Mucosa of rectum (tissue), 2 donors: ENCODE measurements around the gene OR9A4.

ENCODE experiments used
- H3K27ac ChIP-seq, 2 donors: one replicate each; pipeline ENCODE4 v1.7.0; 2013; ENCODE audit warnings: inconsistent platforms in 2 of 2, low read depth in 2 of 2, low read length in 2 of 2
- H3K27me3 ChIP-seq, 2 donors: one replicate each; pipeline ENCODE4 v1.7.0; 2013; ENCODE audit warnings: low read length in 2 of 2; ENCODE audit not compliant: control insufficient read depth in 2 of 2, insufficient read depth in 2 of 2
- H3K36me3 ChIP-seq, 2 donors: one replicate each; pipeline ENCODE4 v1.7.0; 2013; ENCODE audit warnings: low read length in 2 of 2; ENCODE audit not compliant: control insufficient read depth in 2 of 2, insufficient read depth in 2 of 2
- H3K4me1 ChIP-seq, 2 donors: one replicate each; pipeline ENCODE4 v1.7.0; 2013; ENCODE audit warnings: low read length in 2 of 2, mild to moderate bottlenecking in 1 of 2; ENCODE audit not compliant: control insufficient read depth in 2 of 2, insufficient read depth in 2 of 2
- H3K4me3 ChIP-seq, 2 donors: one replicate each; pipeline ENCODE4 v1.7.0; 2013; ENCODE audit warnings: low read length in 2 of 2
- H3K9ac ChIP-seq, 2 donors: one replicate each; pipeline ENCODE4 v1.7.0; 2013; ENCODE audit warnings: low read length in 2 of 2, low read depth in 1 of 2, mild to moderate bottlenecking in 1 of 2
- H3K9me3 ChIP-seq, 2 donors: one replicate each; pipeline ENCODE4 v1.7.0; 2013; ENCODE audit warnings: low read length in 2 of 2; ENCODE audit not compliant: control insufficient read depth in 2 of 2
- donor health status: healthy.
- donor health status: Normal muscosa, but diverticular disease.

The OR9A4 gene

DNA sequence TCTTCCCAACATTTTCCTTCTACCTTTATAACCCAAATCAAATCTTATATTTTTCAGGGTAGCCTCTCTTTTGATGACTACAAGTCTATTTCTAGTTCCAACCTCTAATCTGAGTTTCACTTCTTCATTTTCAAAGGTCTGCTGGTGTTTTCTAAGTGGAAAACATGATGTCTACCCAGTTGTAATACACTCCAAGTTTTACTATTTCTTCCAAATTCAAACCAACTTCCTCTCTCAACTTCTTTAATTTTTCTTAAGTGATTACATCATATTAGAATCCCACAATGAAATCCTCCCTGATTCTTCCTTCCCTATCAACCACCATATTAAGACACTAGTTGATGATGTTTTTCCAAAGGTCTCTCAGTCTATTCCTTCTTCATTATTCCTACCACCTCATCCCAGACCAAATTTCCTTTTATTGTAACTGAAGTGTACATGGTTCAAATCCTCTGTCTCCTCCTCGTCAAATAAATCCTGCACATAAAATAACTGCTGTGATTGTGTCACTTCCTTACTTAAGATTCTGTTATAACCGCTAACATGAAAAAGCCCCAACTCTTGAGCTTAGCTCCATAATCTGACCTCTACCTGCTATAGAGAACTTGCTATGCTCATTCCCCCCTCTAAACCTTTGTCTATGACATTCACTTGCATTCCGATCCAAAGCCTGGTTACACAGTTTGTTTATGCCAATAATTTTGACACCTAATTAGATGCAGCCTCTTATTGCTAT lies 44.7 kb downstream of the OR9A4 start:
- no peak overlapping the region for H3K4me3 ChIP-seq
- H3K27ac ChIP-seq: no peak overlapping the region
- no peaks in the 10 kb centered on the region for H3K36me3 ChIP-seq
- no peaks in the 10 kb centered on the region for H3K9me3 ChIP-seq
- no peak overlapping the region for H3K9ac ChIP-seq
- no peaks in the 10 kb centered on the region for H3K4me1 ChIP-seq
- H3K27me3 ChIP-seq: no peaks in the 10 kb centered on the region
